Mesenchymal stem cell (in vitro differentiated cells and primary cell): ENCODE measurements around the gene GNPAT.

ENCODE experiments used
- DNase-seq: peaks from one replicate; pipeline ENCODE4 v3.0.0-alpha.2; 2013
- H2AFZ ChIP-seq: one replicate; pipeline ENCODE4 v1.6.1; 2013; ENCODE audit warnings: low read depth, mild to moderate bottlenecking, control low read depth, inconsistent platforms, low read length, moderate library complexity
- H2AK5ac ChIP-seq: 2 replicates; pipeline ENCODE4 v1.6.1; 2013; ENCODE audit warnings: low read length, moderate library complexity, mild to moderate bottlenecking, inconsistent platforms; ENCODE audit not compliant: severe bottlenecking
- H2BK120ac ChIP-seq: one replicate; pipeline ENCODE4 v1.6.1; 2013; ENCODE audit warnings: low read depth, mild to moderate bottlenecking, inconsistent platforms, low read length, moderate library complexity
- H2BK12ac ChIP-seq, 2 experiments: one replicate each; pipeline ENCODE4 v1.6.1; 2013; ENCODE audit warnings: inconsistent platforms in 2 of 2, low read length in 2 of 2, mild to moderate bottlenecking in 2 of 2, moderate library complexity in 2 of 2, control low read depth in 1 of 2
- H2BK15ac ChIP-seq: one replicate; pipeline ENCODE4 v1.6.1; 2013; ENCODE audit warnings: mild to moderate bottlenecking, low read depth, inconsistent platforms; ENCODE audit not compliant: poor library complexity, severe bottlenecking
- H2BK5ac ChIP-seq: 2 replicates; pipeline ENCODE4 v1.6.1; 2013; ENCODE audit warnings: low read depth, mild to moderate bottlenecking, low read length, control low read depth, inconsistent platforms; ENCODE audit not compliant: poor library complexity, severe bottlenecking
- H3K14ac ChIP-seq, 2 experiments: one replicate each; pipeline ENCODE4 v1.6.1; 2013; ENCODE audit warnings: inconsistent platforms in 2 of 2, low read length in 2 of 2, control low read depth in 1 of 2, mild to moderate bottlenecking in 1 of 2, moderate library complexity in 1 of 2
- H3K18ac ChIP-seq, 2 experiments: one replicate each; pipeline ENCODE4 v1.6.1; 2013; ENCODE audit warnings: inconsistent platforms in 2 of 2, low read length in 2 of 2, control low read depth in 1 of 2, low read depth in 1 of 2, mild to moderate bottlenecking in 1 of 2
- H3K23ac ChIP-seq, 2 experiments: one replicate each; pipeline ENCODE4 v1.6.1; 2013; ENCODE audit warnings: inconsistent platforms in 2 of 2, low read length in 2 of 2, mild to moderate bottlenecking in 2 of 2, moderate library complexity in 2 of 2, control low read depth in 1 of 2
- H3K27ac ChIP-seq: 2 replicates; pipeline ENCODE4 v1.5.1; 2013; ENCODE audit warnings: mild to moderate bottlenecking, moderate library complexity, low read length, control low read depth, inconsistent platforms; ENCODE audit not compliant: poor library complexity, severe bottlenecking
- H3K27me3 ChIP-seq, 2 experiments: 2 replicates each; pipeline versions ENCODE4 v1.6.1 to v1.7.0; 2013; ENCODE audit warnings: low read length in 2 of 2, mild to moderate bottlenecking in 2 of 2, moderate library complexity in 2 of 2, control low read depth in 1 of 2, inconsistent platforms in 1 of 2; ENCODE audit not compliant: control insufficient read depth in 1 of 2, insufficient read depth in 1 of 2
- H3K36me3 ChIP-seq, 2 experiments: 2 replicates each; pipeline versions ENCODE4 v1.6.1 to v1.7.0; 2013; ENCODE audit warnings: low read length in 2 of 2, control low read depth in 1 of 2, inconsistent platforms in 1 of 2, low read depth in 1 of 2, mild to moderate bottlenecking in 1 of 2; ENCODE audit not compliant: insufficient read depth in 2 of 2, control insufficient read depth in 1 of 2
- H3K4ac ChIP-seq, 2 experiments: one replicate each; pipeline ENCODE4 v1.6.1; 2013; ENCODE audit warnings: inconsistent platforms in 2 of 2, low read length in 2 of 2, mild to moderate bottlenecking in 2 of 2, moderate library complexity in 2 of 2, control low read depth in 1 of 2, low read depth in 1 of 2
- H3K4me1 ChIP-seq: 2 replicates; pipeline ENCODE4 v1.6.1; 2013; ENCODE audit warnings: low read depth, low read length, control low read depth; ENCODE audit not compliant: control insufficient read depth, insufficient read depth
- H3K4me2 ChIP-seq: 2 replicates; pipeline ENCODE4 v1.6.1; 2013; ENCODE audit warnings: low read length, mild to moderate bottlenecking, inconsistent platforms; ENCODE audit not compliant: poor library complexity, severe bottlenecking
- H3K4me3 ChIP-seq, 2 experiments: 2 replicates each; pipeline versions ENCODE4 v1.5.1 to v1.7.0; 2013; ENCODE audit warnings: low read length in 2 of 2, mild to moderate bottlenecking in 2 of 2, control low read depth in 1 of 2, low read depth in 1 of 2; ENCODE audit not compliant: insufficient read depth in 1 of 2
- H3K79me1 ChIP-seq: replicated peaks from 2 replicates; pipeline ENCODE4 v1.6.1; 2013; ENCODE audit warnings: mild to moderate bottlenecking, control low read depth, low read length, inconsistent platforms; ENCODE audit not compliant: poor library complexity, severe bottlenecking
- H3K9ac ChIP-seq: 2 replicates; pipeline ENCODE4 v1.7.0; 2013; ENCODE audit warnings: mild to moderate bottlenecking, low read length, moderate library complexity
- H3K9me3 ChIP-seq: 2 replicates; pipeline ENCODE4 v1.7.0; 2013; ENCODE audit warnings: mild to moderate bottlenecking, low read length; ENCODE audit not compliant: control insufficient read depth
- H4K8ac ChIP-seq: one replicate; pipeline ENCODE4 v1.6.1; 2013; ENCODE audit warnings: inconsistent platforms, mild to moderate bottlenecking, low read length, moderate library complexity
- H4K91ac ChIP-seq: one replicate; pipeline ENCODE4 v1.6.1; 2013; ENCODE audit warnings: mild to moderate bottlenecking, low read length, inconsistent platforms
- WGBS: methylation state at CpG from one replicate; pipeline ENCODE4 v1.1.7; 2013; ENCODE audit warnings: mixed read lengths; 5-methylcytosine and 5-hydroxymethylcytosine counted together

Gene GNPAT

DNA sequence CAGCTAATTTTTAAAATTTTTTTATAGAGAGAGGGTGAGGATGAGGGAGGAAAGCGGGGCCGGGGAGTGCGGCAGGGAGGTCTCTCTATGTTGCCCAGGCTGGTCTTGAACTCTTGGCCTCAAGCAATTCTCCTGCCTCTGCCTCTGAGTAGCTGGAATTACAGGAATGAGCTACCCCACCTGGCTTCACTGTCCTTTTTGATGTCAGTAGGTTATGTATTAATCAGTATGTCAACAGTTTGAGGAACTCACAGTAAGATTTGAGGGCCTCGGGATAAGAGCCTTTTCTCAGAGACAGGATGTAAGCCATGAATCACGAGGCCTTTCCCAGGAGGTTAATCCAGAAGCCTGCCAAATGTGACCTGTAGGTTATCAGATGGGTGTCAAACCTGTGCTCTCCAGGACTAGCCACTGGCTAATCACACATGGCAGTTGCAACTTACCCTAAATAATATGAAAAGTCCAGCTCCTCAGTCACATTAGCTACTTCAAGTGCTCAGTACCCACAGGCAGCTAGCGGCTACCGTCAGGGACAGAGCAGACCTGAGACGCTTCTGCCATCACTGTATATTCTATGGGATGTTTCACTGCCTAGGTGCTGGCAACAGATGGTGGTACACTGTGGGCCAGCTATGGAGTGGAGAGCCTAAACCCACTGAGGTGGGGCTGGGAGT lies 46.0 kb upstream of the GNPAT start:
- Histone ChIP-seq H3K36me3 (no peaks in the 10 kb centered on the region), H2AK5ac (peak overlapping the region; percentile 92), H3K4me2 (no peak overlapping the region), H2BK120ac (no peak overlapping the region), H3K9me3 (peaks cover 1% of the 10 kb centered on the region), H3K9ac (no peak overlapping the region), H3K18ac (no peak overlapping the region), H2AFZ (no peak overlapping the region), H3K4me1 (peaks cover 22% of the 10 kb centered on the region), H3K27ac (peak overlapping the region; percentile 47), H3K27me3 (peaks cover under 1 to 19% of the 10 kb centered on the region in 2 experiments), H3K14ac (no peak overlapping the region), H2BK5ac (peak overlapping the region; percentile 25), H2BK12ac (no peak overlapping the region), H4K8ac (no peak overlapping the region), H3K79me1 (no peaks in the 10 kb centered on the region), H3K23ac (no peak overlapping the region), H3K4me3 (no peak overlapping the region), H4K91ac (peak overlapping the region; percentile 5), H2BK15ac (no peak overlapping the region), H3K4ac (no peak overlapping the region)
- WGBS: 72% methylated on average over 8 of the region's 8 CpGs
- DNase-seq: no peak

DNA sequence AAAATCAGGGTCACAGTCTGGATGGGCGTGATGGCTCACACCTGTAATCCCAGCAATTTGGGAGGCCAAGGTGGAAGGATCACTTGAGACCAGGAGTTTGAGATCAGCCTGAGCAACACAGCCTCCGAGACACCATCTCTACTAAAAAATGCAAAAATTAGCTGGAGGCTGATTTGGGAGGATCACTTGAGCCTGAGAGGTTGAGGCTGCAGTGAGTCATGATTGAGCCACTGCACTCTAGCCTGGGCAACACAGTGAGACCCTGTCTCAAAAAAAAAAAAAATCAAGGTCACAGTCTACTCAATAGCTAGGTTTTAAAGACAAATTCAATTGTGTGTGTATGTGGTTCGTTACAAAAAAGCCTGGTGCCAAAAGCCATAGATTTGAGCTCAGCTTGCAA lies 44.7 kb upstream of the GNPAT start:
- Histone ChIP-seq H2AFZ (no peak overlapping the region), H3K9me3 (no peaks in the 10 kb centered on the region), H2BK15ac (no peak overlapping the region), H3K14ac (no peak overlapping the region), H3K4me1 (peaks cover 22% of the 10 kb centered on the region), H2BK12ac (no peak overlapping the region), H3K27me3 (peaks cover 3 to 15% of the 10 kb centered on the region in 2 experiments), H3K4ac (no peak overlapping the region), H3K4me2 (no peak overlapping the region), H3K23ac (no peak overlapping the region), H2BK120ac (no peak overlapping the region), H3K9ac (no peak overlapping the region), H3K27ac (no peak overlapping the region), H3K36me3 (no peaks in the 10 kb centered on the region), H3K79me1 (no peaks in the 10 kb centered on the region), H2BK5ac (no peak overlapping the region), H3K18ac (no peak overlapping the region), H4K91ac (no peak overlapping the region), H4K8ac (no peak overlapping the region), H2AK5ac (no peak overlapping the region), H3K4me3 (no peak overlapping the region)
- no peak for DNase-seq
- WGBS: 70% methylated on average over 3 of the region's 3 CpGs

DNA sequence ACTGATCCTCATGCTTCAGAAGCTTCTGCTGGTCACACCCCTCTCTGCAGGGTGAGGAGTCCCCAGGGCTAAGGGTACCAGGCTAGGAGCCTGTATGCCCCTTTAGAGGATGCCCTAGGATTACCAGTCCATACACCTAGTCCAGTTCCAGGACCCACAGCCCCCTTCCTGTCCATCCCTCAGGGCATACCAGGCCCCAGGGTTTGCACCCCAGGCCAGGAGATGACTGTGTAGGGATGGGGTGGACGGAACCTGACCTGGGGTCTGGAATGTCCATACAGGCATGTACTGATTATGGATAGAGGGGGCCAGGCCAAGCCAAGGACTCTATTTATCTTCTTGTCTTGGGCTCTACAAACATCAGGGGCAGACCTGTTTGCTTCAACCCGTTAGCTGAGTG lies 44.3 kb upstream of the GNPAT start:
- Histone ChIP-seq H3K14ac (no peak overlapping the region), H3K9ac (no peak overlapping the region), H3K4ac (no peak overlapping the region), H3K27me3 (peaks cover 7 to 20% of the 10 kb centered on the region in 2 experiments), H2BK120ac (no peak overlapping the region), H3K4me1 (peaks cover 22% of the 10 kb centered on the region), H3K4me3 (no peak overlapping the region), H3K27ac (no peak overlapping the region), H2BK12ac (no peak overlapping the region), H3K4me2 (no peak overlapping the region), H2AK5ac (no peak overlapping the region), H3K18ac (no peak overlapping the region), H2BK5ac (no peak overlapping the region), H4K91ac (no peak overlapping the region), H3K23ac (no peak overlapping the region), H3K79me1 (no peaks in the 10 kb centered on the region), H2AFZ (no peak overlapping the region), H3K36me3 (no peaks in the 10 kb centered on the region), H3K9me3 (no peaks in the 10 kb centered on the region), H2BK15ac (no peak overlapping the region), H4K8ac (no peak overlapping the region)
- DNase-seq: no peak
- WGBS: 75% methylated on average over 2 of the region's 2 CpGs

DNA sequence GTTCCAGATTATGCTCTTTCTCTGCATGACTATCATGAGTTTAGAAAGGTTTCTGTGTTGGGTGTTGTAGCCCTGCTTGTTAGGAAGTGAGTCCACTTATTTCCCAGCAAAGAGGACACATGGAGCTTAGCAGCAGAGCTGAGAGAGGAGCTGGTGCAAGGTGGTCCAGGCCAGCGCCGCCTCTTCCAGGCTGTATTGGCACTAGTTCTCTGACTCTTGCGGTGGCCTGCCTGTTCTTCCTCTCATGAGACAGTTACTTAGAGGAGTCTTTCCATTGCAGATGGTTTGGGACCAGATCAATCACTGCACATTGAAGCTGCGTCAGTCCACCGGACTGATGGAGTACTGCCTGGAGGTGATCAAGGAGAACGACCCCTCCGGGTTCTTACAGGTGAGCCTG lies 41.1 kb upstream of the GNPAT start:
- H3K27ac ChIP-seq: no peak overlapping the region
- DNase-seq: no peak

More for the DNA sequence above, 41.1 kb upstream of the GNPAT start:
- WGBS: 92% methylated on average over 7 of the region's 7 CpGs
- H3K9ac ChIP-seq: no peak overlapping the region
- peaks cover 24 to 30% of the 10 kb centered on the region in 2 experiments for H3K27me3 ChIP-seq
- no peak overlapping the region for H3K18ac ChIP-seq
- no peak overlapping the region for H2BK120ac ChIP-seq
- no peak overlapping the region for H2BK15ac ChIP-seq
- no peak overlapping the region for H4K8ac ChIP-seq
- no peak overlapping the region for H2BK12ac ChIP-seq
- no peak overlapping the region for H3K4ac ChIP-seq
- no peak overlapping the region for H3K23ac ChIP-seq
- H2AFZ ChIP-seq: no peak overlapping the region
- no peak overlapping the region for H3K14ac ChIP-seq
- no peak overlapping the region for H2BK5ac ChIP-seq
- H4K91ac ChIP-seq: no peak overlapping the region
- H2AK5ac ChIP-seq: no peak overlapping the region
- peaks cover 11% of the 10 kb centered on the region for H3K4me1 ChIP-seq
- no peaks in the 10 kb centered on the region for H3K36me3 ChIP-seq
- no peak overlapping the region for H3K4me2 ChIP-seq
- no peaks in the 10 kb centered on the region for H3K79me1 ChIP-seq
- H3K4me3 ChIP-seq: no peak overlapping the region
- no peaks in the 10 kb centered on the region for H3K9me3 ChIP-seq
